Smooth muscle cell (in vitro differentiated cells): Measurements from ENCODE around the gene MDH1. TPM values are rescaled to one million over a fixed set of nuclear protein-coding genes. Genes with fewer than 3 reads are reported as not detected.
A peak's percentile ranks its signal among the peaks of the same experiment; 100 is the strongest.

ENCODE experiments used
- DNase-seq: peaks from one replicate; lab custom pipeline; 2025; ENCODE audit not compliant: unreplicated experiment; lab: John Stamatoyannopoulos, UW
- H2AFZ ChIP-seq: fragments of 200-600 bp; sonication (generic); 2 replicates; pipeline ENCODE4 v1.6.0; 2016; ENCODE audit warnings: antibody characterized with exemption, low read depth, mild to moderate bottlenecking
- H3F3A ChIP-seq: fragments of 200-600 bp; sonication (generic); 2 replicates; pipeline ENCODE4 v1.6.0; 2017; ENCODE audit warnings: antibody characterized with exemption, low read depth
- H3K27ac ChIP-seq: fragments of 200-600 bp; sonication (generic); 2 replicates; pipeline ENCODE4 v1.5.1; 2016; ENCODE audit warnings: low read depth, mild to moderate bottlenecking
- H3K27me3 ChIP-seq: fragments of 200-600 bp; sonication (generic); 2 replicates; pipeline ENCODE4 v1.6.1; 2016; ENCODE audit warnings: low read depth, mild to moderate bottlenecking
- H3K36me3 ChIP-seq: fragments of 200-600 bp; sonication (generic); 2 replicates; pipeline ENCODE4 v1.5.1; 2016; ENCODE audit warnings: low read depth
- H3K4me1 ChIP-seq: fragments of 200-600 bp; sonication (generic); 2 replicates; pipeline ENCODE4 v1.5.1; 2016; ENCODE audit warnings: low read depth
- H3K4me2 ChIP-seq: fragments of 200-600 bp; sonication (generic); 2 replicates; pipeline ENCODE4 v1.6.0; 2016; ENCODE audit warnings: mild to moderate bottlenecking
- H3K4me3 ChIP-seq: fragments of 200-600 bp; sonication (generic); 2 replicates; pipeline ENCODE4 v1.5.1; 2016; ENCODE audit warnings: mild to moderate bottlenecking
- H3K79me2 ChIP-seq: fragments of 200-600 bp; sonication (generic); 2 replicates; pipeline ENCODE4 v1.6.0; 2016; ENCODE audit warnings: low read depth, mild to moderate bottlenecking
- H3K9ac ChIP-seq: fragments of 200-600 bp; sonication (generic); 2 replicates; pipeline ENCODE4 v1.6.0; 2016; ENCODE audit warnings: low read depth
- H3K9me3 ChIP-seq: fragments of 200-600 bp; sonication (generic); replicated peaks from 2 replicates; pipeline ENCODE4 v1.5.1; 2016; ENCODE audit warnings: low read depth
- H4K20me1 ChIP-seq: fragments of 200-600 bp; sonication (generic); 2 replicates; pipeline ENCODE4 v1.6.0; 2016; ENCODE audit warnings: low read depth
- WGBS: methylation state at CpG from one replicate; pipeline ENCODE4 v1.1.7; 2016; ENCODE audit warnings: low lambda C conversion rate; 5-methylcytosine and 5-hydroxymethylcytosine counted together
- polyA plus RNA-seq: library from polyadenylated mRNA; unstranded; fragments of >200 nt; fragmentation: Nextera tagmentation; extraction: Ambion mirVana; gene quantifications from 2 replicates; pipeline ENCODE4 v1.2.1, GENCODE V29; 2016
- total RNA-seq: library from RNA; depleted of rRNA; stranded (reverse); fragments of >200 nt; gene quantifications from 2 replicates; pipeline ENCODE4 v1.2.3, GENCODE V29; 2014
- TF ChIP-seq, protein P1 (sequence below): fragments of 200-600 bp; sonication (generic); IDR thresholded peaks from 2 replicates; pipeline ENCODE4 v1.5.1; 2017; ENCODE audit warnings: borderline replicate concordance, mild to moderate bottlenecking, antibody characterized with exemption; ENCODE audit not compliant: insufficient read depth, poor library complexity, severe bottlenecking

MDH1 gene
- total and polyA plus RNA-seq, 2 experiments from 2014 or later, result 275 to 290 TPM

DNA sequence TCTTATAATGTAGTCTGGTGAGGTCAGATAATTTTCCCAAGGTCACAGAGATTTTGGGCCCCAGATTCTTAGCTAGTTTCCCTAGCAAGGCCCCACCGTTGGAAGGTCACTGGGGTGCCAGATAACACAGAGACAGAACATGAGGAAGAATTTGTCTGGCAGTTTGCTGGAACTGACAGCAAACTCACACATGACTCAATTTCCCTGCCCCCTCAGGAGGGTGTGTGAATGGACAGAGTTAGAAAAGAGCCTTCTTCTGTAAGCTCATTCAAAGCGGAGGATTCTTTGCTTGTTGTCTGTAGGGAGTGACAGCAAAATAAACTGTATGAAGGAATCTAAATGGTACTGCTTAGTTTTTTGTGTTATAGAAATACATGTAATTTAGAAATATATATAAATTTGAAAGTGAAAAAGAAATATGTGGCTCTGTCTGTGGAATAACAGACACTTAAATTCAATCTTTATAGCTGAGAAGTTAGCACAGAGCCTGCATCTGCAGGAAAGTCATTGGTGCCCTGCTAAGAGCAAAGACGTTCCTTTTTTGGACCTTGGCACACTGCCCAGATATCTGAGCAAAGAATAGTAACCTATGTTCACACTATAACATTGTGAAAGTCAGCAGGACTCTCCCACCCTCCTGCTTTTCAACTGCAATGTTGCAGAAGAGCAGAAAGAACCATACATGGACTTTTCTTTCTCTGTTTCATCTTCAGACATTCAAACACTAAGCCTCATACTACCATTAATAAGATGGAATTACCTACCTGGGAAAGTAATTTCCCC is 2.1 kb downstream of the MDH1 start:
- peaks cover 13% of the 10 kb centered on the region for H3K36me3 ChIP-seq
- WGBS, result 26% methylated on average over 3 of the region's 3 CpGs
- H3K4me1 ChIP-seq, result peaks cover 19% of the 10 kb centered on the region
- no peaks in the 10 kb centered on the region for H3F3A ChIP-seq
- H3K9me3 ChIP-seq, result no peaks in the 10 kb centered on the region
- TF ChIP-seq, protein P1, sequence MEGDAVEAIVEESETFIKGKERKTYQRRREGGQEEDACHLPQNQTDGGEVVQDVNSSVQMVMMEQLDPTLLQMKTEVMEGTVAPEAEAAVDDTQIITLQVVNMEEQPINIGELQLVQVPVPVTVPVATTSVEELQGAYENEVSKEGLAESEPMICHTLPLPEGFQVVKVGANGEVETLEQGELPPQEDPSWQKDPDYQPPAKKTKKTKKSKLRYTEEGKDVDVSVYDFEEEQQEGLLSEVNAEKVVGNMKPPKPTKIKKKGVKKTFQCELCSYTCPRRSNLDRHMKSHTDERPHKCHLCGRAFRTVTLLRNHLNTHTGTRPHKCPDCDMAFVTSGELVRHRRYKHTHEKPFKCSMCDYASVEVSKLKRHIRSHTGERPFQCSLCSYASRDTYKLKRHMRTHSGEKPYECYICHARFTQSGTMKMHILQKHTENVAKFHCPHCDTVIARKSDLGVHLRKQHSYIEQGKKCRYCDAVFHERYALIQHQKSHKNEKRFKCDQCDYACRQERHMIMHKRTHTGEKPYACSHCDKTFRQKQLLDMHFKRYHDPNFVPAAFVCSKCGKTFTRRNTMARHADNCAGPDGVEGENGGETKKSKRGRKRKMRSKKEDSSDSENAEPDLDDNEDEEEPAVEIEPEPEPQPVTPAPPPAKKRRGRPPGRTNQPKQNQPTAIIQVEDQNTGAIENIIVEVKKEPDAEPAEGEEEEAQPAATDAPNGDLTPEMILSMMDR, result no peak
- peaks cover 84% of the 10 kb centered on the region for H3K79me2 ChIP-seq
- peaks cover 37% of the 10 kb centered on the region for H4K20me1 ChIP-seq
- peak overlapping the region; percentile 20 for H3K27ac ChIP-seq
- H3K4me3 ChIP-seq, result peak overlapping the region; percentile 66
- no peak overlapping the region for H2AFZ ChIP-seq
- no peak overlapping the region for H3K9ac ChIP-seq
- no peaks in the 10 kb centered on the region for H3K27me3 ChIP-seq
- peak overlapping the region; percentile 85 for H3K4me2 ChIP-seq
- DNase-seq, result no peak

DNA sequence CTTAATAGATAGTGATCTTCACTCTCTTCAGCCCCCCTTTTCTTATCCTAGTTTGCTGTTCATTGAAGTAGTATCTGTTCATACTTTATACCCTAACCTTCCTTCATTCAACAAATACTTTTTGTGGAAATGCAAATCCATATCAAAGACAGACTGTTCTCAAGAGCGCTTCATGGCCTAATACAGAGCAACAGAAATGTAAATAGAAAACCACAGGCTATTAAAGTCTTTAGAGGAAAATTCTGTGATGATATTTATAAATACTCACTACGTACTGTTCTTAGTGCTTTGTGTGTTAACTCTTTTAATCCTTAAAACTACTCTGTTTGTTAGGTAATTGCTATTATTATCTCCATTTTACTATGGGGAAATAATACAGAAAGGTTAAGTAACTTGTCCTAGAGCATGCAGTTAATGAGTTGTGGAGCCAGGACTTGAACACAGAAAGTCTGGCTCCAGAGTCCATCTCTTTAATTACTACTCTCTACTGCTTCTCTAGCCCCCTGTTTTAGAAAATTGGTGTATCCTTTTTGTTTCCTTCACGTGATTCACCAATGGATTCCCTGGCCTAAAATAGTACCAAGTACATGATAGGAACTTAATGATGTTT is 2.9 kb downstream of the MDH1 start:
- TF ChIP-seq, protein P1, result no peak
- peak overlapping the region; percentile 85 for H3K4me2 ChIP-seq
- DNase-seq, result no peak
- H3K79me2 ChIP-seq, result peaks cover 80% of the 10 kb centered on the region
- peak overlapping the region; percentile 20 for H3K27ac ChIP-seq
- no peaks in the 10 kb centered on the region for H3K27me3 ChIP-seq
- H3K9ac ChIP-seq, result no peak overlapping the region
- H3F3A ChIP-seq, result no peaks in the 10 kb centered on the region
- H3K36me3 ChIP-seq, result peaks cover 13% of the 10 kb centered on the region
- peak overlapping the region; percentile 66 for H3K4me3 ChIP-seq
- H2AFZ ChIP-seq, result no peak overlapping the region
- WGBS, result 55% methylated on average over 3 of the region's 3 CpGs
- peaks cover 19% of the 10 kb centered on the region for H3K4me1 ChIP-seq
- peaks cover 43% of the 10 kb centered on the region for H4K20me1 ChIP-seq
- H3K9me3 ChIP-seq, result no peaks in the 10 kb centered on the region

DNA sequence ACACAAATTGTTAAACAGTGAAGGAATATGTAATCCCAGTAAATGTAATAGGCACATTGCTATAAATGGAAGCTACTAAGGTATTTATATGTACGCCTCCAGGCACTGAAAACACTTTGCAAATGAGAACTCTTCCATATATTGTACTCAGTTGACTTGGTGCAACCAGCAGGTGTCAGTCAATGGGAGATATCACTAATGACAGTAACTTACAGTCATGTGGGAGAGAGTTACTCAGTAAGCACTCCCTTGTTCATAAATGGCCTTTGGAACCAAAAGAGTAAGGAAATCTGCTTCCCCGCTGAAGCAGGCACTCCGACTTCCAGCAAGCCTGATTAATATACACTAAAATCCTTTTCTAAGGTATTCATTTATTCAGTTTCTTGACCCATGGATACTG is 5.9 kb downstream of the MDH1 start:
- WGBS, result 100% methylated on average over 3 of the region's 3 CpGs
- TF ChIP-seq, protein P1, result no peak
- Histone ChIP-seq H3K4me2 (no peak overlapping the region), H3K4me3 (no peak overlapping the region), H3K9ac (no peak overlapping the region), H3K4me1 (peaks cover 17% of the 10 kb centered on the region), H3K27ac (no peak overlapping the region), H3F3A (no peaks in the 10 kb centered on the region), H2AFZ (no peak overlapping the region), H3K36me3 (peaks cover 13% of the 10 kb centered on the region), H4K20me1 (peaks cover 53% of the 10 kb centered on the region), H3K27me3 (no peaks in the 10 kb centered on the region), H3K9me3 (no peaks in the 10 kb centered on the region), H3K79me2 (peaks cover 75% of the 10 kb centered on the region)
- DNase-seq, result no peak
